ENCODE measurements around the gene LHPP. TPM values are rescaled to one million over a fixed set of nuclear protein-coding genes. Genes with fewer than 3 reads are reported as not detected.

Gene LHPP
- polyA plus RNA-seq, 2 of the 4 experiments (the other 2 are of a cell fraction): 14.4 to 18.6 TPM

DNA sequence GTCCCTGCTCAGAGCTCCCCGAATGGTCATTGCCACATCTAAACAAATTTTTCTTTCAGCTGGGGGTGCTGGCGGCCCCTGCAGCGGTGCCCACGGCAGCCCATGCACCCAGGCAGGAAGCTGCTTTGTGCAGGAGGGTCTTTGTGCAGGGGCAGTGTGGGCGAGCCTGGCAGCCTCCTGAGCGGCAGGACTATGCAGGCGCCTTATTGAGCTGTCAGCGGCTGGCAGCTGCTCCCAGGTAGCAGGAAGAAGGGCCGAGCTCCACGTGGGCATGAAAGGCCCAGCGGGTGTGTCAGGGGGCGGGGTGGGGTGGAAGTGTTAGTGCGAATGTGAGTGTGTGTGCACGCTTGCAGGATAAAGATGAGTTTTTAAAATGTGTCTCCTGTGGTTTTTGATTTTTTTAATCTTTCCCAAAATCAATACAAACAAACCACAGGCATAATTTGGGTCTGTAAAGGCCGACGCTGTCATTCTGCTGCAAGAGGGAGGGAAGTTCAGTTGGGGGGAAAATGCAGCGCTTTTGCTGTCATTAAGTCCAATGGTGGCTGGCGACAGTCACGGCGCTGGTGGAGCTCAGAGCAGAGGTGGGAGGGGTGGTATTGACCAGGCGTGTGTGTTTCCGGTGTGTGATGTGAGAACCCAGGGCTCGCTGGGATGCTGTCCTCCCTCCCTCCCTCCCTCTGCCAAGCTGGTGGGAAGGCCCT lies 83.9 kb downstream of the LHPP start (continued):
- TF ChIP-seq GATA3 (IDR thresholded peaks at IDR 0.05; ENCODE audit: borderline replicate concordance): no peak
- no peak for TF ChIP-seq BHLHE40 (IDR thresholded peaks at IDR 0.05; ENCODE audit: low read depth, low read length)
- TF ChIP-seq FOSB (CRISPR knock-in tag; IDR thresholded peaks at IDR 0.05): no peak

DNA sequence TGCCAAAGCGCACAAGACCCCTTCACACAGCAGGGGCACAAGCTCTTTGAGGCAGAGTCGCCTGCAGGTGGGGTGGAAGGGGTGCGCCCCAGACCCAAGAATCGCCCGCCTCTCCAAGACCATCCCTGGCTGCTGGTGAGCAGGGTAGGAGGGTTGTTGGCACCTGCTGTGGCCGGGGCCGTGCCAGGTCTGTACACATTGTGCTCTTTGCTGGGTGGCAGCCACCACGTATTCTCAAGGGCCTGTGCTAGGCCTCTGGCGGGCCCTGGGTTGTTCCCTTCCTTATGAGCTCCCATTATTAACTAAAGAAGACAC lies 84.4 kb downstream of the LHPP start:
- CTCF ChIA-PET: interaction anchor here (2.5 to 15.0 kb wide), 2 partner anchors 19 to 194 kb away, joined by 6 to 96 read pairs; no protein-coding TSS in a partner anchor
- no peak for ATAC-seq
- FAIRE-seq: no peak

DNA sequence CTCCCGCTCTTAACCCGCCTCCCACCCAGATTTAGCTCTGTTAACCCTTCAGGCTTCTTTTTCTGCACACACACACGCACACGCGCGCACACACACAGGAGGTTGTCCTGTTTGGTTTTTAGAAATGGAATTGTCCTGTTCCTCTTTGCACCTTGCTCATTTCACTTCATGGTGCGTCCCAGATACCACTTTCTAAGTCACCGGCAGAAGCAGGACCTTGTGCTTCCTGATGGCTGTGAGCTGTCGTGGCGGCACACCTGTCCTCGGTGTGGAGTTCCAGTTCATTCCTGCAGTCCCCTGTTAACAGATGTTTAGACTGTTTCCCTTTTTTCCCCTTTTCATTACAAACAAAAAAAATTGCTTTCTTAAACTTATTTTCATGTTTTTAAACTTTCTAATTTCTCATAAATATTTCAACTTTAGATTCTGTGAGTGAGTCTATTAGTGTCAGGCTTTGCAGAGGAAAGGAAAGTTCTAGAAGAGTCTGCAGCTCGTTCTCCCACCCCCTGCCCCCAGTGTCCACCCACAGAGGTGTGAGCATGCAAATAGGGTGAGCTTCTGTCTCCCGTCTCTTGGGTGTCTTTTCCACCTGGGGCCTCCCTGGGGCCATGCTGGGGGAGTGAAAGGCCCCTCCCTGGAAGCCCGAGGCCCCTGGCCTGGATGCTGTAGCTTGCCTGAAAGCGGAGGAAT lies 85.5 kb downstream of the LHPP start:
- WGBS (ENCODE audit: missing lambda C conversion rate): 80% methylated on average over 13 of the region's 15 CpGs
- ATAC-seq: no peak
- no peak overlapping the region for H3K4me2 ChIP-seq
- TF ChIP-seq, protein P1, sequence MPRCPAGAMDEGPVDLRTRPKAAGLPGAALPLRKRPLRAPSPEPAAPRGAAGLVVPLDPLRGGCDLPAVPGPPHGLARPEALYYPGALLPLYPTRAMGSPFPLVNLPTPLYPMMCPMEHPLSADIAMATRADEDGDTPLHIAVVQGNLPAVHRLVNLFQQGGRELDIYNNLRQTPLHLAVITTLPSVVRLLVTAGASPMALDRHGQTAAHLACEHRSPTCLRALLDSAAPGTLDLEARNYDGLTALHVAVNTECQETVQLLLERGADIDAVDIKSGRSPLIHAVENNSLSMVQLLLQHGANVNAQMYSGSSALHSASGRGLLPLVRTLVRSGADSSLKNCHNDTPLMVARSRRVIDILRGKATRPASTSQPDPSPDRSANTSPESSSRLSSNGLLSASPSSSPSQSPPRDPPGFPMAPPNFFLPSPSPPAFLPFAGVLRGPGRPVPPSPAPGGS (IDR thresholded peaks at IDR 0.05): no peak
- TF ChIP-seq POLR2A (IDR thresholded peaks at IDR 0.05; ENCODE audit: low read length): no peak
- no peak for TF ChIP-seq FOXS1 (CRISPR knock-in tag; IDR thresholded peaks at IDR 0.05)
- TF ChIP-seq NR3C1 (IDR thresholded peaks at IDR 0.05): no peak
- TF ChIP-seq SREBF2 (IDR thresholded peaks at IDR 0.05): no peak
- no peak for TF ChIP-seq RARB (CRISPR knock-in tag; IDR thresholded peaks at IDR 0.05)
- TF ChIP-seq, protein P2, sequence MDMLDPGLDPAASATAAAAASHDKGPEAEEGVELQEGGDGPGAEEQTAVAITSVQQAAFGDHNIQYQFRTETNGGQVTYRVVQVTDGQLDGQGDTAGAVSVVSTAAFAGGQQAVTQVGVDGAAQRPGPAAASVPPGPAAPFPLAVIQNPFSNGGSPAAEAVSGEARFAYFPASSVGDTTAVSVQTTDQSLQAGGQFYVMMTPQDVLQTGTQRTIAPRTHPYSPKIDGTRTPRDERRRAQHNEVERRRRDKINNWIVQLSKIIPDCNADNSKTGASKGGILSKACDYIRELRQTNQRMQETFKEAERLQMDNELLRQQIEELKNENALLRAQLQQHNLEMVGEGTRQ (IDR thresholded peaks at IDR 0.05): no peak
- TF ChIP-seq MAFK (IDR thresholded peaks at IDR 0.05; ENCODE audit: partially characterized antibody): no peak
- TF ChIP-seq MAZ (IDR thresholded peaks at IDR 0.05; ENCODE audit: borderline replicate concordance, low read depth, low read length): no peak
- TF ChIP-seq RFX5 (IDR thresholded peaks at IDR 0.05): no peak
- TF ChIP-seq, protein P3, sequence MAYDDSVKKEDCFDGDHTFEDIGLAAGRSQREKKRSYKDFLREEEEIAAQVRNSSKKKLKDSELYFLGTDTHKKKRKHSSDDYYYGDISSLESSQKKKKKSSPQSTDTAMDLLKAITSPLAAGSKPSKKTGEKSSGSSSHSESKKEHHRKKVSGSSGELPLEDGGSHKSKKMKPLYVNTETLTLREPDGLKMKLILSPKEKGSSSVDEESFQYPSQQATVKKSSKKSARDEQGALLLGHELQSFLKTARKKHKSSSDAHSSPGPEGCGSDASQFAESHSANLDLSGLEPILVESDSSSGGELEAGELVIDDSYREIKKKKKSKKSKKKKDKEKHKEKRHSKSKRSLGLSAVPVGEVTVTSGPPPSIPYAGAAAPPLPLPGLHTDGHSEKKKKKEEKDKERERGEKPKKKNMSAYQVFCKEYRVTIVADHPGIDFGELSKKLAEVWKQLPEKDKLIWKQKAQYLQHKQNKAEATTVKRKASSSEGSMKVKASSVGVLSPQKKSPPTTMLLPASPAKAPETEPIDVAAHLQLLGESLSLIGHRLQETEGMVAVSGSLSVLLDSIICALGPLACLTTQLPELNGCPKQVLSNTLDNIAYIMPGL (CRISPR knock-in tag; IDR thresholded peaks at IDR 0.05; ENCODE audit: borderline replicate concordance): no peak
- TF ChIP-seq HOXB13 (CRISPR knock-in tag; IDR thresholded peaks at IDR 0.05; ENCODE audit: low read depth): no peak
- no peak for TF ChIP-seq ESRRA (IDR thresholded peaks at IDR 0.05; ENCODE audit: borderline replicate concordance, low read length)
- no peak for TF ChIP-seq POLR2AphosphoS2 (conservative IDR thresholded peaks at IDR 0.05; ENCODE audit: low read length)
- TF ChIP-seq FOSB (CRISPR knock-in tag; IDR thresholded peaks at IDR 0.05): no peak
- no peak for TF ChIP-seq HEYL (CRISPR knock-in tag; IDR thresholded peaks at IDR 0.05)
- TF ChIP-seq, protein P4, sequence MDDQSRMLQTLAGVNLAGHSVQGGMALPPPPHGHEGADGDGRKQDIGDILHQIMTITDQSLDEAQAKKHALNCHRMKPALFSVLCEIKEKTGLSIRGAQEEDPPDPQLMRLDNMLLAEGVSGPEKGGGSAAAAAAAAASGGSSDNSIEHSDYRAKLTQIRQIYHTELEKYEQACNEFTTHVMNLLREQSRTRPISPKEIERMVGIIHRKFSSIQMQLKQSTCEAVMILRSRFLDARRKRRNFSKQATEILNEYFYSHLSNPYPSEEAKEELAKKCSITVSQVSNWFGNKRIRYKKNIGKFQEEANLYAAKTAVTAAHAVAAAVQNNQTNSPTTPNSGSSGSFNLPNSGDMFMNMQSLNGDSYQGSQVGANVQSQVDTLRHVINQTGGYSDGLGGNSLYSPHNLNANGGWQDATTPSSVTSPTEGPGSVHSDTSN (IDR thresholded peaks at IDR 0.05): no peak
- no peak for TF ChIP-seq KDM1A (IDR thresholded peaks at IDR 0.05; ENCODE audit: low read depth)
- H3K4me3 ChIP-seq: no peak overlapping the region
- no peak for DNase-seq (ENCODE audit: low read depth in 1 of 2, low spot score in 1 of 2)
- ChIA-PET CTCF (interaction anchor here (2.3 to 15.0 kb wide), 2 partner anchors 17 to 193 kb away, joined by 9 to 96 read pairs; no protein-coding TSS in a partner anchor), POLR2A (no interaction called here)
- no peaks in the 10 kb centered on the region for H3K4me1 ChIP-seq
- no peak for FAIRE-seq
- no peaks in the 10 kb centered on the region for H3K9me3 ChIP-seq
- no peak overlapping the region for H3K27ac ChIP-seq

More for the DNA sequence above, 84.4 kb downstream of the LHPP start:
- Histone ChIP-seq H3K4me2 (no peak overlapping the region), H3K4me3 (no peak overlapping the region), H3K27ac (no peak overlapping the region), H3K4me1 (no peaks in the 10 kb centered on the region), H3K9me3 (no peaks in the 10 kb centered on the region)
- no peak for DNase-seq (ENCODE audit: low read depth in 1 of 2, low spot score in 1 of 2)
- WGBS (ENCODE audit: missing lambda C conversion rate): 84% methylated on average over 8 of the region's 9 CpGs
- POLR2A ChIA-PET: no interaction called here
- TF ChIP-seq EHMT2 (IDR thresholded peaks at IDR 0.05; ENCODE audit: low read depth): no peak
- no peak for TF ChIP-seq HOXA7 (CRISPR knock-in tag; IDR thresholded peaks at IDR 0.05)
- no peak for TF ChIP-seq MAFK (IDR thresholded peaks at IDR 0.05; ENCODE audit: partially characterized antibody)
- no peak for TF ChIP-seq GATA3 (IDR thresholded peaks at IDR 0.05; ENCODE audit: borderline replicate concordance)
- TF ChIP-seq ZNF302 (CRISPR knock-in tag; IDR thresholded peaks at IDR 0.05): no peak
- no peak for TF ChIP-seq ZC3H11A (IDR thresholded peaks at IDR 0.05)
- TF ChIP-seq, protein P2 (IDR thresholded peaks at IDR 0.05): no peak
- TF ChIP-seq RAD21 (conservative IDR thresholded peaks at IDR 0.05 in 1 of 2, IDR thresholded peaks at IDR 0.05 in 1 of 2): no peak
- TF ChIP-seq FOXS1 (CRISPR knock-in tag; IDR thresholded peaks at IDR 0.05): no peak
- no peak for TF ChIP-seq POLR2A (IDR thresholded peaks at IDR 0.05; ENCODE audit: low read length)
- TF ChIP-seq NPAS2 (CRISPR knock-in tag; IDR thresholded peaks at IDR 0.05; ENCODE audit: borderline replicate concordance): no peak
- no peak for TF ChIP-seq TP53 (CRISPR knock-in tag; IDR thresholded peaks at IDR 0.05)
- TF ChIP-seq JUNB (IDR thresholded peaks at IDR 0.05): no peak
- no peak for TF ChIP-seq CEBPB (IDR thresholded peaks at IDR 0.05)
